ENCODE data around the gene C3orf18.

The C3orf18 gene

GRCh38 chr3:50549226-50549625 lies 18.3 kb downstream of the C3orf18 start:
- DNase-seq, result no peak

- no peak for DNase-seq
Measured at GRCh38 chr3:50545781-50546180, 21.8 kb downstream of the C3orf18 start.

GRCh38 chr3:50542177-50543034 lies 25.1 kb downstream of the C3orf18 start:
- DNase-seq, result peak; percentile 81

GRCh38 chr3:50539356-50540286 lies 27.9 kb downstream of the C3orf18 start:
- no peak for DNase-seq

GRCh38 chr3:50537421-50538129 lies 30.0 kb downstream of the C3orf18 start:
- no peak for DNase-seq

- no peak for DNase-seq
Measured at GRCh38 chr3:50536471-50537180, 30.9 kb downstream of the C3orf18 start.

- no peak for DNase-seq
Measured at GRCh38 chr3:50534681-50535330, 32.7 kb downstream of the C3orf18 start.

- DNase-seq, result no peak
Measured at GRCh38 chr3:50533807-50534461, 33.6 kb downstream of the C3orf18 start.

- DNase-seq, result no peak
Measured at GRCh38 chr3:50533316-50533715, 34.2 kb downstream of the C3orf18 start.

GRCh38 chr3:50532062-50532705 lies 35.4 kb downstream of the C3orf18 start:
- no peak for DNase-seq

- no peak for DNase-seq
Measured at GRCh38 chr3:50531201-50531600, 36.3 kb downstream of the C3orf18 start.

GRCh38 chr3:50530001-50530970 lies 37.3 kb downstream of the C3orf18 start:
- DNase-seq, result no peak

- DNase-seq, result no peak
Measured at GRCh38 chr3:50525987-50526386, 41.6 kb downstream of the C3orf18 start.

GRCh38 chr3:50525191-50525910 lies 42.2 kb downstream of the C3orf18 start:
- no peak for DNase-seq

- no peak for DNase-seq
Measured at GRCh38 chr3:50524746-50525145, 42.8 kb downstream of the C3orf18 start.

- DNase-seq, result no peak
Measured at GRCh38 chr3:50523279-50523811, 44.2 kb downstream of the C3orf18 start.

- no peak for DNase-seq
Measured at GRCh38 chr3:50521572-50521971, 46.0 kb downstream of the C3orf18 start.

- DNase-seq, result no peak
Measured at GRCh38 chr3:50520849-50521248, 46.7 kb downstream of the C3orf18 start.
